ENCODE measurements around the gene PHEX.

- TF ChIP-seq CTCF (IDR thresholded peaks at IDR 0.05; ENCODE audit: insufficient read depth, low read length) = no peak
- no peak for TF ChIP-seq REST (IDR thresholded peaks at IDR 0.05; ENCODE audit: insufficient replicate concordance, low read depth)
- TF ChIP-seq POLR2AphosphoS5 (IDR thresholded peaks at IDR 0.05; ENCODE audit: low read depth) = no peak
These were observed 96.8 kb downstream of the PHEX start for GRCh38 chrX:22128961-22129360.
